Left lobe of liver (tissue), 2 donors: Measurements from ENCODE around the gene NR2F1-AS1. TPM values are rescaled to one million over a fixed set of nuclear protein-coding genes. Genes with fewer than 3 reads are reported as not detected.

ENCODE experiments used
- ATAC-seq: fragments of 200-7000 bp; cut with Tn5 transposase; one replicate; pipeline ENCODE4 v1.9.1; 2020; ENCODE audit warnings: mild to moderate bottlenecking, moderate library complexity
- DNase-seq: peaks from one replicate; pipeline ENCODE4 v3.0.0-alpha.2; 2020; ENCODE audit warnings: low spot score
- total RNA-seq: library from RNA; stranded (reverse); gene quantifications from one replicate; pipeline ENCODE4 v1.2.1, GENCODE V29; 2021
- donor health status: DM: no; HTN: no; CAD: no; lungs with moderate emphysema.
- donor health status: DM: no; HTN: yes; CAD: no.

The NR2F1-AS1 gene
- total RNA-seq, 1 donor from 2014 or later, result 1.8 TPM

DNA sequence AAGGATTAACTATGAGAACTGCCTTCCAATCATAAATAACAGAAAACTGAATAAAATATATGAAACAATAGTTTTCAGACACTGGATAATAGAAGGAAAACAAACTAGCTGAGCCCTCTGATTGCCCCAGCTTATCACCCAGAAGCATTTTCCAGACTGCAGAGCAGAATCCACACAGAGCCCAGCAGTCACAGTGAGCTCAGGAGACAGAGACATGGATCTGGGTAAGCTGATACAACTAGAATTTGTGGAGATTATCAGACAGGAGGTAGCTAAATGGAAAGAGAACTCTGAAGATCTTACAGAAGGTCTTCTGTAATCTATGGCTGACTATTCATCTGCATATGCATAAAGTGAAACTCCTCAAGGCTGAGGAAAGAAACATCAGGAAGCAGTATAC, 128.8 kb downstream of the NR2F1-AS1 start:
- ATAC-seq, result no peak

DNA sequence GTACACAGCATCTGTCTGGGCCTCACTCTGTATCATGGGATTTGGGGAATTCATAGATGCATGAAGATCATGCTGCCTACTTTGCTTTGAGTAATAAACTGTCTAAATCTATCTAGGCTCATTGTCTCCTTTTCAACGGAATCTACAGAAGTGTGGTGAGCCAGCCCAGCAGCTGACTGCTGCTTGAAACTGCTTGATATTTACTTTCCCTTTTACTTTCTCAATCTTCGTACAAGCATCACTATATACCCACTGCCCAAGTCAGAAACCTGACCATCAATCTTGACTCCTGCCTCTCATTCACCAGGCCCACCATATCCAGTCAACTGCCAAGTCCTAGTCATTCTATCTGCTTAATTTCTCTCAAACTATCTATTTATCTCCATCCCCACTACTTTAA, 142.9 kb downstream of the NR2F1-AS1 start:
- ATAC-seq, result no peak

More for the DNA sequence above, 128.8 kb downstream of the NR2F1-AS1 start:
- no peak for DNase-seq

DNA sequence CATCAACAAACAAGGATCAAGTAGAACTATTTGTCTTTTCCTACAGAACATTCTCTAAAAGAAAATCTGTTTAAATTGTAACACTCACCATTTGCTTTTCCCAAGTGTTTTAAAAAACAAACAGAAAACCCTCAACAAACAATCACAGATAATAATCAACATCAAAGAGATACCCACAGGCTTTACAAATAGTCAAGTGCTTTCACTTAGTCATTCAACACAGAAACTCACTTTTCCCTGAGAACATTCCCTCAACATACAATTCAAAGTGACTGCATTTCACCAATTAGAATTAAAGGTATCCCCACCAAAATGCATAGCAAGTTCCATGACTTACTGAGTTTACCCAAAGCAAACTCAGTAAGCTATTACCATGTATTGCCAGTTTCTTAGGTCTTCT, 144.9 kb downstream of the NR2F1-AS1 start:
- DNase-seq (no peak), ATAC-seq (no peak)

More for the DNA sequence above, 142.9 kb downstream of the NR2F1-AS1 start:
- DNase-seq, result no peak

DNA sequence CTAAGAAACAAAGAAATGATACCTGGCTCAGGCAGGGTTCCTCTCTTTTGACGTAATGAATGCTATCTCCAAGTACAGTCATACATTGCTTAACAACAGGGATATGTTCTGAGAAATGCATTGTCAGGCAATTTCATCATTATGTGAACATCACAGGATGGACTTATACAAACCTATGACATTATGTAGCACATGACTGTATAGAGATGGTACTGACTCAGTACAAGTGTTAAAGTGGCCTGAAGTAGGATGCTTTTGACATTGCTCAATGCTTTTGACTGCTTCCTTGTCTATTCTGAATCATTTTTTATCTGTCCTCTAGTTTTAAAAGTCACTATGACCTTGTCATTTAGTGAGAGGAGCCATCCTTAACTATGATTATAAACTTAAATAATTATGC, 147.6 kb downstream of the NR2F1-AS1 start:
- DNase-seq, result no peak

DNA sequence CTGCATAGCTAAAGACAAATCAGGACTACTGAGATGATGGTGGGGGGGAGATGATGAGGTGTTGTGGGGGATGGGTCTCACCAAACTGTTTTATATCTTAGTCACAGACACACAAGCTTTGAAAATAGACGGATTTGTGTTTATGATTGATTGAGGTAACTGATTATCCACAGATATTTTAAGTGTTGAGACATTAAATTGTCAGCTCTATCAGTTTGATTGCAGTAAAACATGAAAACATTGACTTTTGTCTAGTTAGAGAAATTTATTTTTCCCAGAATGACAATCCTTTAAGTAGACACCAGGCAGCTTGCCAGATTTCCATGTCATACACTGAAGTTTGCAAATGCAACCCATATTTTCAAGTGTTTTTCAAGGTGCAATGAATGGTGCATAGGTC, 149.8 kb downstream of the NR2F1-AS1 start:
- no peak for DNase-seq
- no peak for ATAC-seq

More for the DNA sequence above, 147.6 kb downstream of the NR2F1-AS1 start:
- no peak for ATAC-seq

DNA sequence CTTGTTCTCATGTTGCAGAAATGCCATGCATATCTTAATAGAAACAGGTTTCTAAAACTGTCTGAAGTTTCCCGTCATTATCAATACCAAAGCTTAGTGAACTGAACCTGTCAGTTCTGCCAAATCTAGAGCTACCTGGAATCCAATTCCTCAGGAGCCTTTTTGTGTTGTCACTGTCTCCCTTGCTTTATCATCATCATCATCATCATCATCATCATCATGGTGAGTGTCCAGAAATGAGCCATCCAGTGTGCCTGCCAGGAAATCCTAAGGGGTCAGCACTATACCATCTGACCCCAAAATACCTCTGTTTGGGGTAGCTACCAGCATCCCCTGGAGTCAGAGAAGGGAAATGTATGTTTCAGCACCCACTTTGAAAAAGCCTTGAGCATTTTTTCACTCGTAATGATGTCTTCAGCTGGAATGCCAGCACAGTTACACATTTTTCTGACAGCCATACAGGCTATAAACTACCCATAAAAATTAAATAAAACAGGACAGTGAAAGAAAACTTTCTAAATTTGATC, 150.3 kb downstream of the NR2F1-AS1 start:
- no peak for DNase-seq
- no peak for ATAC-seq

DNA sequence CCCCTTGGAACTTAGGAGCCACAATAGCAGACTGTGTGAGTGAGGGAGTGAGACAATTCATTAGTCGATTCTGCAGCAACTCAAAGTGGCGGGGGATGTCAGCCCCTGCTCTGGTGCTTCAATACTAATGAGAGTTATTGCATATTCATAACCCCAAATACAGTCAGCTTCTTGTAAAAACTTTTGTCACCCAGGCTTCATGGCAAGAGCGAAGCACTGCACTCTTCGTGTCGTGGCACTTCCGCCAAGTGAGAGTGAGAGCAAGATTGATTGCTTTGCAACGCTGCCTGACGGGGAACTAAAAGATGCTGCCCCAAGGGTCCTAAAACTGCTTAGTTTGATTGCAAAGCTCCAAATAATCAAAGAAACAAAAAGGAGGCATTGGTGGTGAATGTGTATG, 150.9 kb downstream of the NR2F1-AS1 start:
- ATAC-seq, result no peak
- no peak for DNase-seq

DNA sequence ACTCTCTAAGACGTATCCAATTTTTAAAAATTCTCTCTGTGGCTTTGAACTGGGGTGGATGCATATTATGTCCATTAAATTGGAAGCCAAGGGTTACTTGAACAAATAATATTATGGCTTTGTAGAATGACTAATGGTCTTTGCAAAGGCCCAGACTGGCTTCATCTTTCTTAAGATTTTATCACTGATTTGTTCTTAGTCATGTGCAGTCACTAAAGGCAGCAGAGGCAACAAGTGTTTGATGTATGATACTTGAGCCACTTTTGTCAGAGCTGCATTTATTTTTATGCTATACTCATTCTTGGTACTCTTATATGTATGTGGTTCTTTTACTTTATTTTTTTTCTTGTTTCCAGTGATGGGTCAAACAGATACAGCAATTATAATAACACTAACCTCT, 152.2 kb downstream of the NR2F1-AS1 start:
- no peak for ATAC-seq

DNA sequence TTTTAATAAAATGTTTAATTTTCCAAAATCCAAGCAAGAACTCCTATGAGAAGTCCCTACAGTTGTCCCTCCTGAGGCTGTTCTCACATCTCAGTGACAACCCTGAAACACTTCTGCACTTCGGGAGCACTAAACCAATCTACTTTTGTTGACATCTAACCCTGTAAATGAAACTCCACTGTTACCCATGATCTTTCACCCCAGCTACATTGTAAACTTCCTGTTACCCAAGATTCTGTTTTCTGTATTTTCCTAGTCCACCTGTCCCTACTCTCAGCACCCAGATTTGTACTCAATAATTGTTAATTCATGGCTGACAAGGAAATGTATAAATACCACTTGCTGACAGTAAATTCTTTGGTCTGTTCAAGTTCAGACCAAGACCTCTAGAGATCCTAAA, 153.7 kb downstream of the NR2F1-AS1 start:
- ATAC-seq (no peak), DNase-seq (no peak)

More for the DNA sequence above, 152.2 kb downstream of the NR2F1-AS1 start:
- DNase-seq, result no peak

DNA sequence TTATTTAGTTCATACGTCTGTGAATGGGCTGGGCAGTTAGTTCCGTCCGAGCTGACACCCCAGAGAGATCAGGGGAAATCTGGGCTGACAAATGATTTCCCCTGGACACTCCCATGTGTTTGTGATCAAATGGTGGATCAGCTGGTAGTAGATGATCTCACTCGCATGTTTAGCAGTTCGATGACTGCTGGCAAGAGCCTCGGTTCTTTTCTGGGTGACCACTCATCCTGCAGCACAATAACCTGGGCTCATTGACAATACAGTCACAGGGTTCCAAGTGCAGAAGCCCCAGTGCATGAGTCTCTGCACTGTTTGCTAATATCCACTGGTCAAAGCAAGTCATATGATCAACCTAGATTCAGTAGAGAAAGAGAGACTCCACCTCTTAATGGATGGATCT, 155.9 kb downstream of the NR2F1-AS1 start:
- no peak for ATAC-seq
- no peak for DNase-seq

DNA sequence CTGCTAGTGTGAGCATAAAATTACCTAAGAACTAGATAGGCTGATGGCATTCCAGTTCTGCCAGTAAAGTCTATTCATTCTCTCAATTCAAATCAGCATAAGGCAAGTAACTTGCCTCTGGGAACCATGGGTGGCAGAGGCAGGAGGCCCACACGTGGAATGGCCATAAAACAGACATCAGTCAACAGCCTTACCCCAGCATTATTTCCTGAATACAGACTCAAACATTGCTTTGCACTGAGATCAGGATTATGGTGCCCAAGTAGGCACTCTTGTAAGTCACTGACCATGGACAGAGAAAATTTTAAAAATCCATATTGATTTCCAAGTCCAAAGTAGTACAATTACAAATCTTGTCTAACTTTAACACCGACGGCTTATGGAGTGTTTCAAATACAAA, 157.7 kb downstream of the NR2F1-AS1 start:
- ATAC-seq, result no peak
- DNase-seq, result no peak

DNA sequence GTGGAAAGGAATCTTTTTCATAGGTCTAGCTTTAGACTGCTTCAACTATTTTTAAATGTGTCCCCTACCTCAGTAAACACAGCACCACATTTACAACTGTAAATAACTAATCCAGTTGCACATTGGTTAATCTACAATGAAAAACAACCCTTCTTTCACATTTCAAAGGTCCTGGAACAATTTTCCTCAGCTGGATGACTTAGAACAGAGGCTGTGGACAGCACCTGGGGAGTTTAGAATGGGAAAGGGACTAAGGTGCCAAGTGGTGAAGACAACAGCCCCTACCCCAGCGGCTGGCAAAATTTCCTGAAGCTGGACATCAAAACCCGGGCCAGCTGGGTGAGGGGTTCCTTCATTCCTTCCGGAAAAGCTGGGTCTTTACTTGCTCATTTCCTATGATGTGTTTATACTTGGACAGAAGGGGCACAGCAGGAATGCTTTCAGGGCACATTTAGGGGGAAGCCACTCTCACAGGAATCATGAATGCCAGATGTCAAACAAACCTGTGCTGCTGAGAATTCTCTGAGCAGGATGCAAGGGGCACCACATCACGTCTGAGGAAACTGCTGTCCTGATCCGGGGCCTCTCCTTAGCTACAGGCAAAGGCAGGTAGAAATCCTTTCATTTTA, 158.3 kb downstream of the NR2F1-AS1 start:
- ATAC-seq, result no peak
- no peak for DNase-seq

DNA sequence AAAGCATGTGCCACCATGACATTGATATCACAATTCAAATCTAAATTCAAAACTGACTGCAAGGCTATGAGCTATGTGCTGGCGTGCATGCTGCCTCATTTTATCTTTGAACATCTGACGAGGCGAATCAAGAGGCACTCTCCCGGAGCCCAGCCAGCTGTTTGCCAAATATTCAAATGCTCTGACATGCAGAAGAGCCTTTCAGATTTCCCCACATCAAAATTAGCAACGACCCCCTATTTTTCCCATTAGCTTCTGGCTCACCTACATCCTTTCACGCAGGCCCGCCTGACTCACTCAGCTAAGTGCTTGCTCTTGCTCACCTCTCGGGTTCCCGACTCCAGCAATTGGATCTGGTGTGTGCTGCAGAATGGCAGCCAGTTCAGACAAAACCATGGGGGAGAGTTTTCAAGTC, 159.0 kb downstream of the NR2F1-AS1 start:
- no peak for ATAC-seq
- DNase-seq, result no peak

DNA sequence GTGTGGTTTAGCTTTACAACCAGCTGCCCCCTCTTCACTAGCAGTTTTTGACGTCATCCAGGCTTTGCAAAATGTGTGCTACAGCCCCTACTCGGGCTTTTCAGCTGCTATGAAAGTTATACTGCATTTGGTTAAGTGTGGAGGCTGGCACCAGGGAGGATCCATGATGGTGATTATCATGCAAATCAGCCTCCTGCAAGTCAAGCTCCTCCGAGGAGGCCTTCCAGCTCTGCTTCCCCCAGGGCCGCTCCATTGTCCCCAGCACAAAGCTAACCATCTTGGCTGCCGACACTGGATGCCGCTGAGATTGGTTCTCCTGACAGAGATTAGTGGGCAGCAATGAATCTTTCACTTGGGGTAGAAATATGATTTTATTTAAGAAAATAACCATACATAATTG, 159.6 kb downstream of the NR2F1-AS1 start:
- no peak for ATAC-seq

DNA sequence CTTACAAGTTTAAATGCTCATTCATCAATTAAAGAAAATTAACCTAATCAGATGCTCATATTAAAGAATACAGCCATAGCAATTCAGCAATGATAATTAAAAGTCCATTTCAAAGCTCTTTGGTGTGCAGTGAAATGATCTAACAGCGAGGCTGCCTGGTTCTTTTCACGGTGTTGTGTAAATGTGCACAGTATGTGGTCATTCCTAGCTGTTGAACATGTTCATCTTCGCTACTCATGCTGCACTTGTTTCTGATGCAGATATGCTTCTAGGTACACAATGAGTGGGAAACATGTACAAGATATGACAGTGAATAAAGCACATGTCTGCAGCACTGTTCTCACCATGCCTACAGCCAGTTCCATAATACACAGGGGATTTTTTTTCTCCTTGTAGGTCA, 163.5 kb downstream of the NR2F1-AS1 start:
- ATAC-seq (no peak), DNase-seq (no peak)

More for the DNA sequence above, 159.6 kb downstream of the NR2F1-AS1 start:
- DNase-seq, result no peak

DNA sequence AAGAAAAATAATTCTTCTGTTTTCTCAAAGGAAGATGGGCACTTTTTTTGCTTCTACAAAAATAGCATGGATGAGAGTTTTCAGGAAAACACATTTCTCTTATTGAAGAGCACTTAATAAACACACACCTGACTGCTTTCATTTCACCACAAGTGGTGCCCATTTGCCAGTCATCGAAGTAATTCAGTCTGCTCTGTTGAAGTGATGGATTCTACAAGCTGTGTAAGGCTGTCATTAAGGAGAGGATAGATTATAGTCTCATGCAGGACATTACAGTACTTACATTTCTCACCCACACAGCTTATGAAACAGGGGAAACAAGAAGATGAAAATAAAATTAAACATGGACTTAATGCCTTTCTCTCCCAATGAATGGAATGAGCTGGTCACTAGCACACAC, 165.2 kb downstream of the NR2F1-AS1 start:
- ATAC-seq, result no peak
- DNase-seq, result no peak

DNA sequence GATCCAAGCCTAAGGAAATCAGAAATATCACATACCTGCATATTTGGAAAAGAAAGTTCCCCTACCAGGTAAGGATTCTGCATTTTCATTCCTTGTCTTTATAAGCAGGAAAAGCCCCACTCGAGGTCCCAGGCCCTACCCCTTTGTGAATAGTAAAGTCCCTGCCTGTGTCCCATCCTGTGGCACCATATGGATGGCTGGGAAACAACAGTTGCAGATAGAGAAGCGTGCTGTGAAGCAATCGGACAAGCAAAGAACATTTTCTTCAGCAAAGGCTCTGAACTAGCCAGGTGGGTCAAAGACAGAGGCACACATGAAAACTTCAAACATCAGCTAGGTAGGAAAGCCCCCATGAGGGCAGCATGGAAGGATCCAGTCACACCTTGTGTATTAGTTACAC, 169.3 kb downstream of the NR2F1-AS1 start:
- ATAC-seq (no peak), DNase-seq (no peak)

DNA sequence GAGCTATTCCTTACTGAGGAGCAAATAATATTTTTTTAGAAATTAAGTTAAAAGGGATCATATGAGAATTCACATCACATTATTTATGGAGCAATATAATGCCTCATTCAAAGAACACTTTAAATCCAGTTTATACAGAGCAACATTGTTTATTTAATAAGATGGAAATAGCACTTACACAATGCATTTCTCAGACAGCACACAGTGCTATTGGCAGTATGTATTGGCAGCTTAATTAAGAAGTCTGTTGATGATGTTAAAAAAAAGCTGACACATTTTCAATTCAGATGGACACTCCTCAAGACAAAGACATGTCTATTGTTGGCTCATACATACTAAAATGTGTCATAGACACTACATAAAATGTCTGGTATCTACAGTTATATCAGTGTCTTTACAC, 171.3 kb downstream of the NR2F1-AS1 start:
- DNase-seq (no peak), ATAC-seq (no peak)

DNA sequence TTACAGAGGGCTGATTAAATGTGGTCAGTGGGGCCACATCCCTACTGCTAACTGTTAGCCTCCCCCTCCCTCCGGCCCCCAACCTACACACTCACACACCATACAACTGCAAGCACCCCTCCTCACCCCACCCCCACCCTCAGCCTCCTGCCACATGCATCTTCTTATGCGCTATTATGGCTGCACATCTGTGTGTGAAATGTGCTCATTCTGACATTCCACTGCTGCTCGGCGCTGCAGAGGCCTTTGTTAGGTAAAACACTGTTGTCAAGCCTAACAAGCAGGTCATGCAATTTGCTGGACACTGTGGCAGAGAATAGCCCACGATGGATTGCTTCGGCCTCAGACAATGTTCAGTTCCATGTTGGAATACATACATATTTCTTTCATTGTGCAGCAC, 173.6 kb downstream of the NR2F1-AS1 start:
- DNase-seq, result no peak

DNA sequence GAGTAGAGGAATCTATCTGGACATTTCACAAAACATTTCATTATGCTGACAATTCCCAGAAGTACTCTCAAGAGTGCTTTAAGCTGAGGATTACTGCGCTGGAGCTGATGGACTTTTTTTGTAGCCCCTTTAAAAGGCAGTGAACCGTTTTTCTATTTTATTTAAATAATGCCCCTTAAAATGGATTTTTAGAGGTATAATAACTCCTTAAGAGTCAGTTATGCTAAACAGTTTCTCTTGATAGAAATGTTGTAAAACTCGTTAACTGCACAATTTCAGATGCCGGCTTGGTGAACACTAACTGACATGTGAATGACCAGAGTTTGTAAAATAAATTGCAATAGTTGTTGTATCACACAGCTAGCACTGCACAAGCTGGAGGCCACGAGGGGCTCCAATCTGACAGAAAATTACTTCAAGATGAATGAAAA, 174.0 kb downstream of the NR2F1-AS1 start:
- ATAC-seq (no peak), DNase-seq (no peak)

More for the DNA sequence above, 173.6 kb downstream of the NR2F1-AS1 start:
- no peak for ATAC-seq

DNA sequence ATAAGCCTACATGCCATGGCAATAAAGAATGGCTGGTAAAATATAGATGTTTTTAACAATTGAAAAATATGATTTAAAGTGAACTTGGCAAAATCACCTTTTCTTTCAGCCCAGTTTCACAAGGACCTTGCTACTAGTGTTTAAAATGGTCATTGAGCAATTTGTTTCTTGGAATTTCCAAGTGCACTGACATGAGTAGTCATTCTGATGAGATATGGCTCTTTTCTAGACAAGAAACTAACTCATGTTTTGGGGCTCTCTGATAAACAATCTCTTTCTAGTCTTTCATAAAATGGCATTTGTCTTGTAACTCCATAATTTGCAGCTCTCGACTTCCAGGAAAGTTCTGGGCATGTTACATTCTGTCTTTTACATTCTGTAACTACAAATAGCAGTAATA, 176.8 kb downstream of the NR2F1-AS1 start:
- ATAC-seq, result no peak
- no peak for DNase-seq

DNA sequence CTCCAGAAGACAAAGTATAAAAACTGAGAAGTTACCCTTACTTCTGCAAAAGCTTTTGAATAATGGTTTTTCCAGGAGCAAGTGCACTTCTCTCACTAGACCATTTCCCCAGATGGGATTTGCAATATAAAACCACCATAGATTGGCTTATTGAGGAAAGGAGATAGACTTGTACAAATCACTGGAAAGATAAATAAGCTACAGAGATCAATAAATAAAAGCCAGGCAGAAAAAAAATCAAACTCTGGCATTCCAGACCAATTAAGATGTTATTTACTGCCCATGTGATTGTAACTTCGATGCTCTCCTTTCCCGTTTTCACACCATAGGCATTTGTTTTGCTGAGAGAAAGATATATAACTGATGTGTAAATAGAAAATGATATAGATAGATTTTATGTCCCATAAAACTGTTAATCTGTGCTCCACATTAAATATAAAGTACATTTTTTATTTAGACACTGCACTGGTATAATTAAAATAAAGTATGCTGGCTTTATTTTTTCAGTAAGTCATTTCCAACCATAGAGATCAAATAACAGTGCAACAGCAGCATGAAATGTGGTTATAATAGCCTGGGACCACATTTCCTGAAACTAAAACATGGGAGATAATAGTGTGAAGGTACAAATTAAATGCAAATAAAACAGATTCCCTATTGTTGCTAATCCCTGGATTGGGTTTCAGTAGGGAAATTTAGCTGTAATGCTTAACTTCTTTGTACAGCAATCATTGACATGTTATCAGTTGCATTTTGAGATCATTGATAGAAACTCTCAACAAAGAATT, 177.7 kb downstream of the NR2F1-AS1 start:
- DNase-seq (no peak), ATAC-seq (no peak)
